Calu3 (cell line): ENCODE data around the gene TXLNA. TPM values are rescaled to one million over a fixed set of nuclear protein-coding genes. Genes with fewer than 3 reads are reported as not detected.

Source experiments
- BruUV-seq: library from RNA; stranded (reverse); fragments of 400-500 nt; replicated peaks from 2 replicates; lab custom pipeline; 2021; lab: Mats Ljungman, UMichigan
- CTCF ChIA-PET: fragments of 300-600 bp; sonication (Branson Sonifier 250); formaldehyde crosslinking; loops from one replicate; lab custom pipeline; 2022; ENCODE audit warnings: antibody characterized with exemption; lab: Charles Lee
- DNase-seq: peaks from one replicate; pipeline ENCODE4 v3.0.0; 2022
- H3K27ac Mint-ChIP-seq: one replicate; pipeline ENCODE4 v1.8.0; 2022; ENCODE audit warnings: mixed read lengths; ENCODE audit not compliant: unreplicated experiment
- H3K27me3 Mint-ChIP-seq: one replicate; pipeline ENCODE4 v1.8.0; 2022; ENCODE audit warnings: mixed read lengths; ENCODE audit not compliant: unreplicated experiment
- H3K36me3 Mint-ChIP-seq: one replicate; pipeline ENCODE4 v1.8.0; 2022; ENCODE audit warnings: mild to moderate bottlenecking, moderate library complexity, mixed read lengths; ENCODE audit not compliant: insufficient read depth, unreplicated experiment
- H3K4me1 Mint-ChIP-seq: one replicate; pipeline ENCODE4 v1.8.0; 2022; ENCODE audit warnings: mild to moderate bottlenecking, low read depth, mixed read lengths; ENCODE audit not compliant: unreplicated experiment
- H3K4me3 Mint-ChIP-seq: one replicate; pipeline ENCODE4 v1.8.0; 2022; ENCODE audit warnings: mild to moderate bottlenecking, low read depth, moderate library complexity, mixed read lengths; ENCODE audit not compliant: unreplicated experiment
- H3K9me3 Mint-ChIP-seq: one replicate; pipeline ENCODE4 v1.8.0; 2022; ENCODE audit warnings: low read depth, mixed read lengths; ENCODE audit not compliant: unreplicated experiment
- intact Hi-C: fragments of 100-400 bp; cut with micrococcal nuclease; formaldehyde crosslinking; loops from one replicate; pipeline ENCODE4 v1.10.0; 2022; ENCODE audit not compliant: unreplicated experiment
- total RNA-seq: library from RNA; stranded (reverse); gene quantifications from 2 replicates; pipeline ENCODE4 v1.2.3, GENCODE V29; 2022
- TF ChIP-seq, protein P1 (sequence below): fragments of 200-600 bp; IDR thresholded peaks from one replicate; pipeline ENCODE4 v1.8.0; 2022; ENCODE audit warnings: antibody characterized with exemption; ENCODE audit not compliant: unreplicated experiment

The TXLNA gene
- total RNA-seq, 1 experiment from 2014 or later: 58.4 TPM

DNA sequence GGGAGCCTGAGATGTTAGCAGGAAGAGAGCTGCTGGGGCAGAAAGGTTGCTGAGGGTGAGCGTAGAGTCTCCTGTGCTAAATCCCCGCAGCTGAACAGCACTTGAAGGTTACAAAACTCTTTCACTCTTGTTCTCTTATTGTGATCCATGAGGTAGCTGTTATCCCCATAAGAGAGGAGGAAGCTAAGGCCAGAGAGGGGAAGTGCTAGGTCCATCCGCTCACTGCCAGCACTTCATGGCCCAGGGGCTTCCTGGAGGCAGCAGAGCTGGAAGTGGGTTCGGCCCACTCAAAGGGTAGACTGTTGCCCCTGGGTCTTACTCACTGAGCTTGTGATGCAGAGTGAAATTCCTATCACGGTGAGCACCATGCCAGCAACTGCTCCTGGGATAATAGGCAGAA, 37.1 kb downstream of the TXLNA start:
- no TSS peak for BruUV-seq
- TF ChIP-seq, protein P1, sequence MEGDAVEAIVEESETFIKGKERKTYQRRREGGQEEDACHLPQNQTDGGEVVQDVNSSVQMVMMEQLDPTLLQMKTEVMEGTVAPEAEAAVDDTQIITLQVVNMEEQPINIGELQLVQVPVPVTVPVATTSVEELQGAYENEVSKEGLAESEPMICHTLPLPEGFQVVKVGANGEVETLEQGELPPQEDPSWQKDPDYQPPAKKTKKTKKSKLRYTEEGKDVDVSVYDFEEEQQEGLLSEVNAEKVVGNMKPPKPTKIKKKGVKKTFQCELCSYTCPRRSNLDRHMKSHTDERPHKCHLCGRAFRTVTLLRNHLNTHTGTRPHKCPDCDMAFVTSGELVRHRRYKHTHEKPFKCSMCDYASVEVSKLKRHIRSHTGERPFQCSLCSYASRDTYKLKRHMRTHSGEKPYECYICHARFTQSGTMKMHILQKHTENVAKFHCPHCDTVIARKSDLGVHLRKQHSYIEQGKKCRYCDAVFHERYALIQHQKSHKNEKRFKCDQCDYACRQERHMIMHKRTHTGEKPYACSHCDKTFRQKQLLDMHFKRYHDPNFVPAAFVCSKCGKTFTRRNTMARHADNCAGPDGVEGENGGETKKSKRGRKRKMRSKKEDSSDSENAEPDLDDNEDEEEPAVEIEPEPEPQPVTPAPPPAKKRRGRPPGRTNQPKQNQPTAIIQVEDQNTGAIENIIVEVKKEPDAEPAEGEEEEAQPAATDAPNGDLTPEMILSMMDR: no peak
- CTCF ChIA-PET: interaction anchor here (1.5 to 2.4 kb wide), 3 partner anchors 100 to 178 kb away, joined by 4 to 13 read pairs (median 12); partner anchors contain the start of gene BSDC1
- intact Hi-C loops: loop anchor here (5.0 kb wide), 1 partner anchor 196 kb away; no protein-coding TSS in a partner anchor
- H3K4me1 Mint-ChIP-seq: peaks cover 12% of the 10 kb centered on the region
- peaks cover 66% of the 10 kb centered on the region for H3K36me3 Mint-ChIP-seq
- no peaks in the 10 kb centered on the region for H3K27me3 Mint-ChIP-seq
- no peak overlapping the region for H3K4me3 Mint-ChIP-seq
- DNase-seq: no peak
- H3K27ac Mint-ChIP-seq: no peak overlapping the region
- H3K9me3 Mint-ChIP-seq: no peaks in the 10 kb centered on the region

DNA sequence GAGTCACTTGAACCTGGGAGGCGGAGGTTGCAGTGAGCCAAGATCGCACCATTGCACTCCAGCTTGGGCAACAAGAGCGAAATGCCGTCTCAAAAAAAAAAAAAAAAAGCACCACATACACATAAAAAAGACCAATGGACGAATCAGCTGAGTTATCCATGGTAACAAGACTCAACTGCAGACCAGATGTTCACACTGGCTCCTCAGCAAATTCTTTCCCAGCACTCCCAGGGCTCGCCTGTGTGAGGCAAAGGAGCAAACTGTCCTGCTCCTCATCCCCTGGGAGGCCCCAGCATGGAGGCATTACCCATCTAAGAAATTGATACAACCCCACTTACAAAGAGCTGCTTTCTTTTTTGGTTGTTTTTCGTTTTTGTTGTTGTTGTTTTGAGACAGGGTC, 39.5 kb downstream of the TXLNA start:
- no peaks in the 10 kb centered on the region for H3K27me3 Mint-ChIP-seq
- BruUV-seq: no TSS peak
- CTCF ChIA-PET: no interaction called here
- peaks cover 22% of the 10 kb centered on the region for H3K4me1 Mint-ChIP-seq
- no peaks in the 10 kb centered on the region for H3K9me3 Mint-ChIP-seq
- H3K27ac Mint-ChIP-seq: no peak overlapping the region
- no peak overlapping the region for H3K4me3 Mint-ChIP-seq
- DNase-seq: no peak
- TF ChIP-seq, protein P1: no peak
- peaks cover 71% of the 10 kb centered on the region for H3K36me3 Mint-ChIP-seq
- intact Hi-C loops: loop anchor here (5.0 kb wide), 1 partner anchor 193 kb away; no protein-coding TSS in a partner anchor

DNA sequence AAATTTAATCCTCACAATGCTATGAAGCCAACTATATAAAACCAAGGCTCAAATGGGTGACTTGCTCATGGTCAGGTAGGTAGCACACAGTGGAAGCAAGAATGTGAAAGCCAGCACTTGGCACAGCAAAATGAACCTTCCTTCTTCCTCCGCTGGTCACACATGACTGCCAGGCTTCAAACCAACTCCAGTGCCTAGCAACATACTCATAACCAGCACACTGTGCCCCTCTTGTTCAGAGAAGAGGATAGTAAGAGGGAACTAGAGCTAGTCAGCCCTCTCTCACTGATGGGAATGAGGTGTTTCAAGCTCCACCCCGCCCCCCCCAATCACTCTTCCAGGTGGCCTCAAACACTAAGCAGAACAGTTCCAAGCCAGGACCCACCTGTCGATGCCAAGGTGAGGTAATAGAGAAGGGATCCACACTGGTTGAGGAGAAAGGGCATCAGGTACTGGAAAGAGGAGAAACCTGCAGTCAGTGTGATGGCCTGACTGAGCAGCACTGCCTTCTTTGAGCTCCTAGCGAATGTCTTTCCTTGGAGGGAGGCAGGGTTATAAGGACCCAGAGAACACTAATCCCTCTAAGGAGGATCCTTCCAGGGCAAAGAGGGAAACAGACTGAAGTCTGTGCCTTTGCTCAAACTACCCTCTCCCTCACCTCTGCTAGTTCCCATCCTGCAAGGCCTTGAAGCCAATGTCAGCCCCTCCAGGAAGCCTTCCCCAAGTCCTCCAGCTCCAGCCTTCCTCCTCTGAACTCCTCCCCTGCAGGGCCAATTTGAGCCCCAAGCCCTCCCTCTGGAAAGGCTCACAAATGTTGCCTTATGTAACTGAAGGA, 41.5 kb downstream of the TXLNA start:
- Mint-ChIP-seq H3K27ac (peak overlapping the region; percentile 77), H3K4me3 (peak overlapping the region; percentile 85), H3K27me3 (no peaks in the 10 kb centered on the region), H3K9me3 (no peaks in the 10 kb centered on the region), H3K4me1 (peaks cover 24% of the 10 kb centered on the region), H3K36me3 (peaks cover 70% of the 10 kb centered on the region)
- CTCF ChIA-PET: no interaction called here
- TF ChIP-seq, protein P1: no peak
- intact Hi-C loops: no loop called here
- no peak for DNase-seq
- no TSS peak for BruUV-seq

DNA sequence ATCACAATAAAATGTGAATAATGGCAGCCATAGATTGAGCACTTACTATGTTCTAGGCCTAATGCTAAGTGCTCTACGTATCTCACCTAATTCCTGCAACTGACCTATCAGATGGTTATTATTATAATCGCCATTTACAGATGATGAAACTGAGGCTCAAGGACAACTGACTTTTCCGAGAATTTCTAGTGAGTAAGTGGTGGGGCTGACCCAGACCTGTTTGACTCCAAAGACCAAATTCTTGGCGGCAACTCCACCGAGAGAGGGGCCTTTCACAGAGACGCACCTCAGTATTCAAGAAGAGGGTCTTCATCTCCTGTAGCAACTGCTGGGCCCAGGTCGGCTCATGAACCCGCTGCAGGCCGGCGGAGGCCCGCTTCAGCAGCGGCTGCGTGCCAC, 42.1 kb downstream of the TXLNA start:
- CTCF ChIA-PET: no interaction called here
- H3K4me3 Mint-ChIP-seq: peak overlapping the region; percentile 85
- no peaks in the 10 kb centered on the region for H3K27me3 Mint-ChIP-seq
- H3K27ac Mint-ChIP-seq: peak overlapping the region; percentile 77
- peaks cover 70% of the 10 kb centered on the region for H3K36me3 Mint-ChIP-seq
- BruUV-seq: TSS peak; percentile 37
- intact Hi-C loops: no loop called here
- H3K9me3 Mint-ChIP-seq: no peaks in the 10 kb centered on the region
- TF ChIP-seq, protein P1: no peak
- H3K4me1 Mint-ChIP-seq: peaks cover 24% of the 10 kb centered on the region
- no peak for DNase-seq
